Activated effector memory CD4-positive, alpha-beta T cell treated with Interleukin-2 at 50 U/mL for 16 hours (primary cell): Measurements from ENCODE around the gene CALHM2.

ENCODE experiments used
- DNase-seq: peaks from one replicate; pipeline ENCODE4 v3.0.0-alpha.2; 2020

Gene CALHM2

DNA sequence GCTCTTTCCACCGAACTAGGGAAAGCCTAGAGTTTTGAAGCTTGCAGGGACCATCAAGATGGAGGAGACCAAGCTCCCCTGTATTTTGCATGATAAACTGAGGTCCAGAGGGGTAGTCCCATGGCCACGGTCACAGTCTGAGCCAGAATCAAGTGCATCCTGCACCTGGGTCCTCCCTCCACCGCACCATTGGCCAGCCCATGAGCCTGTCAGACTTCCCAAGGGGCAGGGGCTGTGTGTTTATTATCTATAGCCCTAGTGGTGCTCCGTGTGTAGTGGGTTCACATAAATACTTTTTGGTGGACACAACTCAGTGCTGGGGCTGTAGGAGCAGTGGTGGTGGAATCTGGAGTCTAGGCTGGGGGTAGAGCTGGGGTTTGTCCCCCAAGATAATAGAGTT, 23.3 kb upstream of the CALHM2 start:
- no peak for DNase-seq

DNA sequence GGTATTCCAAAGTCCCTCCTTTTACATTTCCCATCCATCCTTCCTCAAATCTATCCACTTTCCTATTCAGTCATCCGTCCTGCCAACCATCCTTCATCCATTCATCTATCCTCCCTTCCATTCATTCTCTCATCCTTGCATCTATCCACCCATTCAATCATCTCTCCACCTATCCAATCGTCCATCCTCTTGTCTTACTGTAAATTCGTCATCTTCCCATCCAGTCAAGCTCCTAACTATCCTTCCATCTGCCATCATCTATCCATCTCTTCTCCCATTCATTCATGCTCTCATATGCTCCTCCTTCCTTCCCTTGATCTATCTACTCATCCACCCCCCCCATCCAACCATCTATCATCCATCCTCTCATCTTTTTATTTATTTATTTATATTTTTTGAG, 21.9 kb upstream of the CALHM2 start:
- no peak for DNase-seq

DNA sequence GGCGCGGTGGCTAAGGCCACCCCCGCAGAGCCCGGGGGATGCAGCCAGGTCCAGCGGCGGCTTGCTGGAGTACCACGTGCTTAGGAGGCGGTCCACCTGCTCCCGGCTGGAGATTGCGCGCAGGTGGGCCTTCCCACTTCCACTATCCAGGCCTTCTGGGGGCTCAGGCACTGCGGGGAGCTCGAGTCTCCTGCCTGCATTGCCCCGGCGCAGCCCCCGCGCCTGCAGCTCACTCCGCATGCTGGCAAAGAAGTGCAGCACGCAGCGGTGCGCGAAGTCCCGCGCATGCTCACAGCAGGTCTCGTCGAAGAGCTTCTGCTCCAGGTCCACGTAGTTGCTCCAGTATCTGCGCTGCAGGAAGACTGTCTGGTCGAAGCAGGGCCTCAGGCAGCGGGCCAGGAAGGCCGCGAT, 21.1 kb upstream of the CALHM2 start:
- DNase-seq = no peak

DNA sequence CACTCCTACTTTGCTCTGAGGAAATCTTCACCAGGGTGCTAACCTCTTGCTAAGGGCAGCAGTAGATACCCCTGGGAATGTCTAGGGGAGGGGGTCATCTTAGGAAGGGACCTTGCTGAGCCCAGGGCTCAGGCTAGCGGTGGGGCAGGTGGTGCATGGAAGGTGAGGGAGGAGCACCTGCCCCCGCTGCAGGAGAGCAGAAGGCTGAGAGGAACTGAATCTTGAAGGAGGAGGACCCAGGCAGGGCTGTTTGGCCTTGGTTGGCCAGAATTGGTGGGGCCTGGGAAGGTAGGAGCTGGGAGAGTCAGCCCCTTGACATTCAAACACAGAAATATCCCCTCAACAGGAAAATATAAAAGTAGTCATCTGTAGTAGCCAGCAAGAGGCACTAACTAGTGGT, 19.8 kb upstream of the CALHM2 start:
- DNase-seq = no peak

DNA sequence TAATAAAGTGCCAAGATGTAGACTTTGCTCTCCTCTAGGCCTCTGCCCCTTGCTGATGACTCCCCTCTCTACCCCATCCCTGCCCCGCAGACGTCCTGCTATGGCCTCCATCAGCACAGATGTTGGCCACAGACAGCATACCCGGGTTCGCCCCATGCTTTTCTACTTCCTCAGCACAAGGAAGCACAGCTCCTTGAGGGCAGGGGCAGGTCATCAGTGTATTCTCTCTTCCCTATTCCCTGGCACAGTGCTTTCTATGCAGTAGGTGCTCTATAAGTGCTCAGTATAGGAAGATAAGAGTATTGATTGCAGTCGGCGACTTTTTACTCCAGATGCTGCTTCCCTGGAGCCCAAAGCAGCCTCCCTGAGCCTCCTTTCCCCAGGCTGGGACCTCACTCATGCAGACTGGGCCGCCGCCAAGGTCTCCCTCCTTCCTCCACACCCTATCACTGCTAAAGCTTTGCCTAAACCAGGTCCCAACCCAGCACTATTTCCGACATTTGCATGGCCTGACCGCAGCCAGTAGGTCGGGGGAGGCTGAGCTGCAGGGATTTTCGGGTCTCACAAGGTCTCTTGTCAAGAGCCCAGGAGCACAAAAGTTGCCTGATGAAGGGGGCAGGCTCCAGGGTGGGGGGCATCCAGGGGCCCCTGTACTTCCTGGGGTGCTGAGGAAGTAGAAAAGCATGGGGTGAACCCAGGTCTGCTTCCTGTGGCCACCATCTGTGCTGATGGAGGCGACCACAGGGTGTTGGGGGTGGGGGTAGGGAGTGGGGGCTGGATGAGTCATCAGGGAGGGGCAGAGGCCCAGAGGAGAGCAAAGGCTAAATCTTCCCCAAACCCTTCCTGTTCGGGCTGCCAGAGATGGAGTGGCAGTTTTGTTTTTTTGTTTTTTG, 18.8 kb upstream of the CALHM2 start:
- DNase-seq = peak; percentile 82

DNA sequence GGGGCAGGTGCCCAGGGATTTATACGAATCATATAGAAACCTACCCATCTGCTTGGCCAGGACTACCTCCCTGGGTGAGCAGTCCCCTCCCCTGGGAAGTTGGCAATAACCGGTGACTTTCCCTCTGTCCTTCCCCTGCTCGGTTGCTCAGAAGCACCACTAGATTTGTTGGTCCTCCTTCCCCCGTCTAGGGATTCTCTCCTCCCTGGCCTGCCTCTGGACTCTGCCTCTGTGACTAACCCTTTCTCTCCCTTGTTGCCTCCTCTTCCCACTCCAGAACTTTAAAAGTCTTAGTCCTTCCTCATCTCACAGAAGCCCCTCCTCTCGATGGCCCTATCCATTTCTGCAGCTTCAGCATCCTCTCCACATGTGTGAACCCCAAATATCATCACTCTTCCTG, 17.0 kb upstream of the CALHM2 start:
- DNase-seq = no peak

DNA sequence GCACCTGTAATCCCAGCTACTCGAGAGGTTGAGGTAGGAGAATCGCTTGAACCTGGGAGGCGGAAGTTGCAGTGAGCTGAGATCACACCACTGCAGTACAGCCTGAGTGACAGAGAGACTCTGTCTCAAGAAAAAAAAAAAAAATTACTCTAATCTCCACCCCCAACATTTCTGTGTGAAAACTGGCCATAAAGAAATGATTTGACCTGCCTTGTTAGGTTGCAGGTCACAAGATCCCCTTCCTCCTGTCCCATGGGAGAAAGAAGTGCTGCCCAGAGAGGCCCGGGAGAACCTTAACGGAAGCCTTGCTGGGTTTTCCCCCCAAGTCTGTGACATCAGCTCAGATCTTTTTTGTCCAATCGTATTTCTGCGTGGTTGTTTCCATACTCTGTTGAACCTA, 15.2 kb upstream of the CALHM2 start:
- no peak for DNase-seq

DNA sequence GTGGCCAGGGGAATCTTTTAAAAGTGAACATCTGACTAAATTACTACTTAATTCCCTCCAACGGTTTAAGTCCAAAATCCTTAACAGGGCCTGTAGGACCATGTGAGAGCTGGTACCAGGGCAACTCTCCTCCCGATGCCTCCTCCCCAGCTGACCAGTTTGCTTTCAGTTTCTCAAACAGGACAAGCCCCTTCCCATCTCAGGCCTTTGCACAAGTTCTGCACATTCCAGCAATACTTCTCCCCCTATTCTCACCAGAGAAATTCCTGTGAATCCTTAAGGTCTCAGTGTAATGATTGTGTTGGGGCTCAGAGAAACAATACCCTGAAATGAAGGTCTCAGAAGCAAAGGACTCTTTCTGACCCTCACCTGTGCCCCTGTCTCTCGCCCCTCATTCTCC, 14.6 kb upstream of the CALHM2 start:
- no peak for DNase-seq

DNA sequence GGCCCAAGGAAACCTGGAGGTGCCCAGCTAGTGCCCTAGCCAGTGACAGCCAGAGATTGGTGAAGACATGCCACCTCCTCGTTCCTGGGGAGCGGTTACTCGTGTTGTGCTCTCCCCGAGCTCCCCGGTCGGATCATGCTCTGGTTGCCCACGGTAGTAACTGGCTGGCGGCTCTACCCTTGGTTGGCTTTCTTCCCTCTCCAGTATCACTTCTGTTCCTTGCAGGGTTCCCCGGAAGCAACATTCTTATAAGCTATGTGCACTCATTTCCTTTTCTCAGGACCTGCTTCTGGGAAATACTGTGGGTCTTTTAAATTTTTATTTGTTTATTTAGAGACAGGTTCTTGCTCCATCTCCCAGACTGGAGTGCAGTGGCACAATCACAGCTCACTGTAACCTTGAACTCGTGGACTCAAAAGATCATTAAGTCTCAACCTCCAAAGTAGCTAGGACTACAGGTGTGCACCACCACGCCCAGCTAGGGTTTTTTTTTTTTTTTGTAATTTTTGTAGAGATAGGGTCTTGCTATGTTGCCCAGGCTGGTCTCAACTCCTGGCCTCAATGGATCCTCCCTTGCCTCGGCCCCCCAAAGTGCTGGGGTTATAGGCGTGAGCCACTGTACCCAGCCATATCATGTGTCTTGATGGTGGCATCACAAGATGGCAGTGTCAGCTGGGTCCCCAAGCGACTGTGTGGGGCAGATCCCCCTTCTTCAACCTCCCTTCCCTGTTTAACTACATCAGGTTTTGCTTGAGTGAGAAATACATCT, 13.4 kb upstream of the CALHM2 start:
- no peak for DNase-seq

DNA sequence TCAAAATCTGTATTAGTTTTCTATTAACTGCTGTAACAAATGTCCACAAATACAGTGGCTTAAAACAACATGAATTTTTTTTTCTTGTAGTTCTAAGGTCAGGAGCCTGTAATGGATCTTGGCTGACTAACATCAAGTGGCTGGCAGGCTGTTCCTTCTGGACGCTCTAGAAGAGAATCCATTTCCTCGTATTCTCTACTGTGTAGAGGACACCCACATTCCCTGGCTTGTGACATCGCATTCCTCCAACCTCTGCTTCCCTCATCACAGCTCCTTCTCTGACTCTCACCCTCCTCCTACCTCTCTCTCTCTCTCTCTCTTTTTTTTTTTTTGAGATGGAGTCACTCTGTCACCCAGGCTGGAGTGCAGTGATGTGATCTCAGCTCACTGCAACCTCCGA, 11.3 kb upstream of the CALHM2 start:
- DNase-seq = no peak

DNA sequence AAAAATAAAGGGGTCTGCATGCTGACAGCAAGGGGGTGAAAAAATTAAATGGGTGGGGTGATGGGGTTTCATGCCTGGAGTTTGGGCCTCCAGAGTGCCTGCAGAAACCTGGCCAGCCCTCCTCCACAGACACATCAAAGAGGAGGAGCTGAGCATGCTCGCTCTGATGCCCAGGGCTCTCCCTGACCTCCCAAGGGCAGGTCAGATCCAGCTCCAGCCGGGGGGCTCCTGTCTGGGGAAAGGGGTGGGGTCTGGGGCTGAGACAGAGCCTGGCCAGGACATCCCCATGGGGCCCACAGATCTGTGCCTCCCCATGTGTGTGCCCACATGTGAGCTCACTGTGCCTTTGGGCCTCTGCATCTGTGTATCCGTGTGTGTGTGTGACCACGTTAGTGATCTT, 7.4 kb upstream of the CALHM2 start:
- DNase-seq = no peak

DNA sequence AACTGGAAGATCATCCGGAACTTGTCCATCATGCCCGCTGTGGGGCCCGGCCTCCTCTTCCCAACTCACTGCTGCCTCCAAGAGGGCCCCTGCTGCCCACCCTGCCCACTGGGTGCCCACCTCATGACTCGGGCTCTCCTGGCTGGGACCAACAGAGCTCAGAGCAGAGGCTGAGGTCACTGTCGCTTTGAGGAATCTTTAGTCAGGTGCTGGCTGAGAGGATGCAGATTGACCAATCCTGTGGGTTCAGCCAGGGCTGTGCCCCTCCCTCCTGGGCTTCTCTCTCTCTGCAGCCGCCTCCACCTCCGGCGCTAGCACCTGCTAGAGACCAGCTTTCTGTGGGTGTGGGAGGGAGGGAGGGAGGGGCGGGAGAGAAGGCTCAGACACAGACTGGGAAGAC, 6.5 kb upstream of the CALHM2 start, which contains the start of gene CALHM1:
TSS of gene CALHM1 (minus strand) at position 181 of the 400 bp plus-strand sequence. CDS start at position 32, 149 bp downstream.
- no peak for DNase-seq

DNA sequence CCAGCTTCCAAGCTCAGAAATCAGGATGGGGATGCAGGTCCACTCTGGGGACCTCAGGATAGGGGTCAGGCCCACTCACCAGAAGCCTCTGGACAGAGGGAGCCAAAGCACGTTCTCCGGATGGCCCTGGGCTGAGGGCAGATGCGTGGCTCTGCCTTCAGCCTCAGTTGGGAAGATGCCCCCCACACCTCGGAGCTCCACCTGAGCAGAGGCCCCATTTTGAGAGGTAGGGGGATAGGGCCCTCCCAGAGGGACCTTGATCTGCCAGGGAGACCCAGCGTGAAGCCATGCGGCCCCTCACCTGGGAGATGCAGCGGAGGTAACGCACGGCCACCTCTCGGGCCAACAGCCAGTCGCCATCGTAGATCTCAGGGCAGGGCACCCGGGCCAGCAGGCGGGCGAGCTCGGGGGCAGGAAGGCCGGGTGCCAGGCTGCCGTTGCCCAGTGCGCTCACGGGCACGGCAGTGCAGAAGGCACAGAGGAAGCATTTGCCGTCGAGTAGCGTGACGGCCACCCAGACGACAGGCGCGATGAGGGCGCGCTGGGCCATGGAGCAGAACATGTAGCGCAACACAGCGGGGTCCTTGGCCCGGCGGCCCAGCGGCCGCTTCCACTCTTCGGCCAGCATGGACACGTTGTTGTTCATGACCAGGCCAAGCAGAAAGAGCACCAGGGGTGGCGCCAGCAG, 5.9 kb upstream of the CALHM2 start:
- DNase-seq = no peak

DNA sequence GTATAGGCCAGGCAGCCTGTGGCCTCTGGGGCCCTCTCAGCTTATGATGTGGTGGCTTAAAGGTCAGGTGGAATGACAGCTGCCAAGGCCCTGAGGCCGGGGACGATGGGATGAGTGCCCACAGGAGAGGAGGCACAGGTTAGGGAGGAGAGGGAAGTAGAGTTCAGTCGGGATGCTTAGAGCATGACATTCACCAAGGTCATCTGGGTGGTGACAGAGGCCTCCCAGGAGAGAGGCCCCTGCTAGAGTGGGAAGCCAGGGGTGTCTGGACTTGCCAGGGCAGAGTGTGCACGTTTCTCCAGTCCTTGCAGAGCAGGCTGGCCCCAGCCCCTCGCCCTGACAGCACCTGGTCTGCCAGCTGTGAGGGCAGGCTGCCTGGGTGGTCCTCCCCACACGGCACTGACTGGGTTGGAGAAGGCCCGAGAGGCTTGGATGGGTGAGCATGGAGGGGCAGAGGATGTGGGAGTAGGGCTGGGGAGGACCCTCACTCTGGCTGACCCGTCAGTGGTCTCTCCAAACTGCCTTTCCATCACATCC, 5.1 kb upstream of the CALHM2 start:
- no peak for DNase-seq

DNA sequence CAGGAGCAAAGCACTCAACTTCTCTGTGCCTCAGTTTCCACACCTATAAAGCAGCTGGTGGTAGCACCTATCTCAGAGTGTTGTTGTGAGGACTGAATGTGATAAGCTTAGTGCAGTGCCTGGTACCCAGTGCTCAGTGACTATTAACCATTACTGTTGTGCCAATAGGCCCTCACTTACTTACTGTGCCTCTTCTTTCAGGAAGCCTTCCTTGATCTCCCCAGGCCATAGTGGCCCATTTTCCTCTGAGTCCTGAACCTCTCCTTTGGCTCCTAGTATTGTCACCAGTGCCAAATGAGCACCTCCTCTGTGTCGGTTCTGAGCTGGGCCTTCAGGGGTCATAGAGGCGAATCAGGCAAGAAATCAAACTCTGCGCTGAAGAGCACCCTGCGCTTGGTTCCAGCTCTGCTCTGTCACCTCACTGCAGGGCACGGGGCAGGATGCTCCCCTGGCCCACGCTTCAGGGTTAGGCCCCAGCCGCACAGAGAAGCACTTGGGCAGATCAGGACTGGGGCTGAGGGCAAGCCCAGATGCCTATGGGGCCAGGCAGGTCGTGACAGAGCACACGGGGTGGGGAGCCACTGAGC, 4.0 kb upstream of the CALHM2 start:
- no peak for DNase-seq

DNA sequence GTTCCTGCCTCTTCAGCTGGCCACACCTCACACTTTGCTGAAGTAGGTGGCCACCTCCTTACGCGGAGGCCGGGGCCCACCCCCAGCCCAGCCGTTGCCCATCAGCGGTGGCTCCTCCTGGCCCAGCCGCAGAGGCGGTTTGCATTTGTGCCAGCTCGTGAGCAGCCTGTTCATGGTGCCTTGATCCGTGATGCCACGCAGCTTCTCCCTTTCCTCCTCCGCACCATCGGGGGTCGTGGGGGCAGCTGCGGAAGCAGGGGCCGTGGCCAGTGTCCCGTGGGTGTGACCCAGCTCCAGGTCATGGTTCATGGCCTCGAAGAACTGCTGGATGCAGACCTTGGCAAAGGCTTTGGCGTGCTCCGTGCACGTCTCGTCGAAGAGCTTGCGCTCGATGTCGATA, 3.1 kb upstream of the CALHM2 start:
- DNase-seq = no peak

DNA sequence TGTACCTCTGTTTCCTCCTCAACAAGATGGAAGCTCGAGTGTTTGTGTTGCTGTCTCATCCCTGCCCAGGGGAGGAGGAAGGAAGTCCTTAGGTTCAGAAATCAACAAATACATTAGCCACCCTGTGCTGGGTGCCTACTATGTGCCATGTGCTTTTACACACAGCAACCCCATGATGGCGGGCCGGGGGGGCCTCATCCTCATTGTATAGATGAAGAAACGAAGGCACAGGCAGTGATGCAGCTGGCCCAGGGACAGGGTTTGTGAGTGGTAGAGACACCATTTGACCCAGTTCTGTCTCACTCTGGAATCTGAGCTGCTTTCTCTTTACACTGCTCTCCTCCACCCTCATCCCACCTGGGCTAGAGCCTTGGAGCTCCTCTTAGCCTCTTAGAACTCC, 1.9 kb upstream of the CALHM2 start:
- no peak for DNase-seq

DNA sequence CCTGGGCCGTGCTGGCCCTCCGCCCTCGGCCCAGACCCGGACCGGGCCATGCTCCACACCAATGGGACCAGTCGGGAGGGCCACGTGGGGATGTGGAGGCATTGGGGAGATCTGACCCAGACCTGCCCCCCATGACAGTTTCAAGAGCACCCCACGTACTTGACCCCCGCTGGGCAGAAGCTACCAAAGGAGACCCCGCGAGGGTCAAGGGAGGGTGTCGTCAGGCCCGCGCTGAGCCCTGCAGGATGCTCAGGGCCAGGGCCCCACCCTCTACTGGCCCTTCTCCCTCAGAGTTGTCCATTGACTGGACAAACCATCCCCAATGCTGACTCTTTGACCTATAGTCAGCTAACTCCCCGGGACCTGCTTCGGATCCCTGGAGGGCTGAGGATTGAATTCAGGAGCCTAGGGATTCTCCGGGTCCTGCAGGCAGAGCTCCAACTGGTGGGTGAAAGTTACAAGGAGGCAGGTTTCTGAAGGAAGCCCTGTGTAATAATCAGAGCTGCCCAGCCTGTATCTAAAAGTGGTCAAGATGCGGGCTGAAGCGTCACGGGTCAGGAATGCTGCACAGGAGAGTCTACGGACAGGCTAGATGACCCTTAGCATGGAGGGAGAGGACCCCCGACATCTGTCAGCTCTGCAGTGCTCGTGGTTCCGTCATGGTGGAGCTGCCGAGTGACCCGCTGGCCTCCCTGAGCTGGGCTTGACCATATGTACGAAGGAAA, 498 bp upstream of the CALHM2 start:
- DNase-seq = no peak

DNA sequence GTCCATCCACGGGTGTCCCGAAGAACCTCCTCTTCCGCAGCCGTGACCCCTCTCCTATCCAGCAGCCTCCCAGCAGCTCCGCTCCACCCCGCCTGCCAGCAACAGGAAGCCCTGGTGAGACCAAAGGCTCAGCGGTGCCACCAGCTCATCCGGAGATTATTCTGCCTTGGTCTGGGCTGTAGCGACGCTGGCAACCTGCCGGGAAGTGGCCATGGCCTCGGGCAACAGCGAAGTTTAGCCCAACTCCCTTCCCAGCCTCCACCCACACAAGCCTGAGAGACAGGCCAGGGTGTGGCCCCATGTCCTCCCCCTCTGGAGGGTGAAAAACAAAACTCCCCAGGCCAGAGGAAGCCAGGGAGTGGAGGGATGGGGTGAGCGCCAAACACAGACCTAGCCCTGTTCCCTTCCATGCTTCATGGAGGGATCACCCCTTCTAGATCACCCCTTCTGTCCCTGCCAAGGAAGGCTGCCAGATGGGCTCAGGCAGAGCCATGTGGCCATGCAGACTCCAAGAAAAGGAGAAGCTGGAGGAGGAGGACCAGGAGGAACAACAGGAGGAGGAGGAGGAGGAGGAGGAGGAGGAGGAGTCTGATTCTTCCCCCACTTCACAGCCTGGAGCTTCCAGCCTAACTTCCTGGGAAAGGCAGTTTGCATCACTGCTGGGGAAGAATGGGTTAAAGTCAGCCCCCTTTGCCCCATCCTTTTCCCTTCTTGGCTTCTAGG, 918 bp downstream of the CALHM2 start:
- DNase-seq = peak; percentile 53

DNA sequence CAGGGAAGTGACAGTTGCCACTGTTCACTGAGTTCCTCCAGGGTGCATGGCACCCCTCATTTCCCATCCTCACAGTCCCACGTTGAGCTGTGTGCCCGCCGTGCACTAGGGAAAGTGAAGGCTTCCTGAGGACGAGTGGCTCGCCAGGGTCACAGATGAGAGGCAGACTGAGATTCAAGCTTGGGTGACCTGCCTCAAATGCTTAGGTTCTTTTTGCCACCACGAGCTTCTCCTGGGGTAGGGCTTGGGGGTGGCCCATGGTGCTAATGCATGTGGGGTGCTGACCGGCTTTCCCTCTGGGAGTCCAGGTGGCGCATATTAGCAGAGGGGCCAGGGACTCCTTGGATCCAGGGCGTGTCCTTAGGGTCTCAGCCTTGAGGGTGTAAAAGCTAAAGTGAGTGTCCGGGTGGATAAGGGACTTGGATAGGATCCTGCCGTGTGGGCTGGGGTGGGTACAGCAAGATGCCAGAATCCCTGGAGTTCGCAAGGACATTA, 1.9 kb downstream of the CALHM2 start:
- no peak for DNase-seq
